Activated T-cell treated with anti-CD3 and anti-CD28 coated beads, Interleukin-2, amount 50 U/mL, for 72 hours (primary cell): Measurements from ENCODE around the gene GPS1. TPM values are rescaled to one million over a fixed set of nuclear protein-coding genes. Genes with fewer than 3 reads are reported as not detected.

Experiments used
- ATAC-seq, 2 donors: fragments of 150-1000 bp; cut with Tn5 transposase; replicated peaks in 1 of 2; 2 replicates each; pipeline ENCODE4 v1.10.0; 2021; ENCODE audit warnings: moderate library complexity in 2 of 2, mild to moderate bottlenecking in 1 of 2
- DNase-seq, 2 donors: peaks; one replicate each; pipeline ENCODE4 v3.0.0; 2021 to 2022; ENCODE audit warnings: mixed read lengths in 1 of 2
- H3K27ac Mint-ChIP-seq: one replicate; pipeline ENCODE4 v1.8.0; 2022; ENCODE audit warnings: mild to moderate bottlenecking, moderate library complexity, mixed read lengths
- H3K27me3 Mint-ChIP-seq: one replicate; pipeline ENCODE4 v1.8.0; 2022; ENCODE audit warnings: low read depth, mixed read lengths
- H3K36me3 Mint-ChIP-seq, 2 donors: one replicate each; pipeline ENCODE4 v1.8.0; 2022; ENCODE audit warnings: mixed read lengths in 2 of 2, mild to moderate bottlenecking in 1 of 2; ENCODE audit not compliant: insufficient read depth in 2 of 2
- H3K4me1 Mint-ChIP-seq: one replicate; pipeline ENCODE4 v1.8.0; 2022; ENCODE audit warnings: low read depth, mixed read lengths
- H3K4me3 Mint-ChIP-seq, 2 donors: one replicate each; pipeline ENCODE4 v1.8.0; 2022; ENCODE audit warnings: mild to moderate bottlenecking in 2 of 2, mixed read lengths in 2 of 2, moderate library complexity in 2 of 2
- H3K9me3 Mint-ChIP-seq, 2 donors: one replicate each; pipeline ENCODE4 v1.8.0; 2022; ENCODE audit warnings: mixed read lengths in 2 of 2
- total RNA-seq, 2 donors: library from RNA; stranded (reverse); gene quantifications; one replicate each; pipeline ENCODE4 v1.2.3, GENCODE V29; 2022

Gene GPS1
- total RNA-seq, 2 donors from 2014 or later = 55.1 to 73.5 TPM

DNA sequence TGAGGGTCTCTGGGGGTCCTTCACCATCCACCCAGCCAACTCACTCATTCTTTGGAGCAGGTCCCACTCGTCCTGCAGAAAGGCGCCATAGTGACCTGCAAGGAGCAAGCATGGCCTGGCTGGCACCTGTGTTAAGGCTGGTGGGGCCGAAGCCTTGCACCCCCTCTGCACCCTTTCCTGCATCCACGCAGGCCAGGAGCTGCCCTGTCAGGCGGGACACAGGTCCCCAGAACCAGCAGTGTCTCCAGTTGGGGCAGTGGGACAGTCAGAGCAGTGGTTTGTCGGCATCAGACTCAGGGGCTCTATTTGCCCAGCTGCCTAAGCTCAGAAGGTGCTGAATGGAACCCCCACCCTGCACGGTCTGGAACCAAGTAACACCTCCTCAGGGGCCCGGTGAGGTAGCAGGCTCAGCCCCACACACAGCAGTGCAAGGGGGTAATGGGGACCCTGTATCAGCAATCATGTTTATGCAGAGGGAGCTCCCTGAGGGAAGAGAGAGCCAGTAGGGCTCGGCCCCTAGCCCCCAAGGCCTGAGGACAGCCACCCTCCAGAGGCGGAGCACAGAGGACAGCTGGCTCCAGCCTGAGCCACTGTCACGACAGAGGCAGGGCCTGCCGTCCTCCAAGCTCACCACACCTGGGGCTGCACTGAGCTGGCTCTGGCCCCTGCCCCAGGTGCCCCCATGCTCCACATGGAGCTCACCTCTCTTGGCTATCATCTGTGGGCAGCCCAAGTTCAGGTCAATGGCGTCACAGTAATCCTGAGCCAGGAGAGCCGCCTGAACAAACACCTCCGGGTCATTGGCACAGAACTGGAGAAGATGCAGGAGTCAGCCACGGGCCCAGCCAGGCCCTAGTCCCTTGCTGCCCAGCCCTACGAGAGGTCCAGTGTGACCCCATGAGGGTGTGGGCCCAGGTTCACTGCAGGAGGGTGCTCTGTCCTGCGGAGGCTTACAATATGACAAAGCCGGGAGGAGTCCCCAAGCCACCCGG is 12.0 kb downstream of the GPS1 start:
- H3K4me1 Mint-ChIP-seq = peaks cover 21% of the 10 kb centered on the region
- H3K4me3 Mint-ChIP-seq = peak overlapping the region; percentile 71 to 74
- DNase-seq = no peak
- ATAC-seq = no peak
- peaks cover 0 to 4% of the 10 kb centered on the region in 2 donors for H3K36me3 Mint-ChIP-seq
- no peaks in the 10 kb centered on the region for H3K27me3 Mint-ChIP-seq
- no peaks in the 10 kb centered on the region for H3K9me3 Mint-ChIP-seq
- H3K27ac Mint-ChIP-seq = no peak overlapping the region

DNA sequence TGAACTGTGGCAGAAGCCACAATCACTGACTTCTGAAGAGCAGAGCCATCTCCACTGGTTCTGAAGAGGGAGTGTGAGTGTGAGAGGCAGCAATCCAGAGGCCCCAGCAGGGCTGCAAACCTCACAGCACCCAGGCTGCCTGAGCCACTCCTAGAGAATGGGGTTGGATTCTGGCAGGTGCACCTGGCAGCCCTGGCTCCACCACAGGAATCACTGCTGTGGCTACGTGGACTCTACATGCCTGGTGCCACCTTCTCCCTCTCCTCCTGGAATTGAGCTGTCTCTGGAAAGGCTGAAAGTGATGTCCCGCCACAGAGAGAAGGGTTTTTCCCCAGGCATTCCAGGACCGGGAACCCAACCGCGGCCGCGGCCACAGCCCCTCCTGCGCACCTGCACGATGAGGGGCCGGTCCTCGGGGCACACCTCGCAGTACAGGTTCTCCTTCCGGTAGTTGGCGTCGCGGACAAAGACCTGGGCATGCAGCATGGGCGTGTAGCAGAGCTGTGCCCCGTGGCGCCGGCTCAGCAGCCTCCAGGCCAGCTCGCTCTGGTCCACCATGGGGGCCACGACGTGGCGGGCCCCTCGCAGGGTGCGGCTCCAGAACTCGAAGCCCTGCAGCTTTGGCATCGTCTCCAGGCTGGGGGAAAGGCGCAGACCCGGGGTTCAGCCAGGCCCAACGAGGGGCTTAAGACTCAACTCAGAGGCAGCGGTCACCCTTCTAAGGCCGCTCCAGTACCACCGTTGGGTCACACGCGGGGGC is 12.9 kb downstream of the GPS1 start:
- H3K9me3 Mint-ChIP-seq = no peaks in the 10 kb centered on the region
- peaks cover 21% of the 10 kb centered on the region for H3K4me1 Mint-ChIP-seq
- H3K36me3 Mint-ChIP-seq = peaks cover 0 to 4% of the 10 kb centered on the region in 2 donors
- DNase-seq (no peak), ATAC-seq (no peak)
- H3K4me3 Mint-ChIP-seq = peak overlapping the region; percentile 71 to 74
- H3K27me3 Mint-ChIP-seq = no peaks in the 10 kb centered on the region
- H3K27ac Mint-ChIP-seq = peak overlapping the region; percentile 68

DNA sequence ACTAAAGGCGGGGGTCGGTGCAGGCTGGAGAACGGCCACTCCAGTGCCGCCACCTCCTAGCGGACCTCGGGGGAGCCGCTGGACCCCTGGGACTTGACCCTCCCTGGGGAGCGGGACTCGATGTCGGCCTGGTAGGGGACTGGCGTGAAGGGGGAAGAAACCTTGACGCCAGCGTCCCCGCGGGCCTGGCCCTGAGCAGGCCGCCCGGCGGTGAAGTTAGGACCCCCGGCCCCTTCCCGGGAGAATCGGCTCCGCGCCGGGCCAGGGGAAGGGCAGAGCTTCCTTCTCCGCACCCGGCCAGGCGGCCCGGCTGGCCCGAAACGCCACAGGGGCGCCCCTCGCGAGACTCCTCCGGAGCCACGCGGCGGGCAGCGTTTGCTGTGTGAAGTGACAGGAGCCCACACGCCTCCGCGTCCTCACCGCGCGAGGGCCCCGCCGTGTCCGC is 13.5 kb downstream of the GPS1 start:
- H3K27ac Mint-ChIP-seq = no peak overlapping the region

DNA sequence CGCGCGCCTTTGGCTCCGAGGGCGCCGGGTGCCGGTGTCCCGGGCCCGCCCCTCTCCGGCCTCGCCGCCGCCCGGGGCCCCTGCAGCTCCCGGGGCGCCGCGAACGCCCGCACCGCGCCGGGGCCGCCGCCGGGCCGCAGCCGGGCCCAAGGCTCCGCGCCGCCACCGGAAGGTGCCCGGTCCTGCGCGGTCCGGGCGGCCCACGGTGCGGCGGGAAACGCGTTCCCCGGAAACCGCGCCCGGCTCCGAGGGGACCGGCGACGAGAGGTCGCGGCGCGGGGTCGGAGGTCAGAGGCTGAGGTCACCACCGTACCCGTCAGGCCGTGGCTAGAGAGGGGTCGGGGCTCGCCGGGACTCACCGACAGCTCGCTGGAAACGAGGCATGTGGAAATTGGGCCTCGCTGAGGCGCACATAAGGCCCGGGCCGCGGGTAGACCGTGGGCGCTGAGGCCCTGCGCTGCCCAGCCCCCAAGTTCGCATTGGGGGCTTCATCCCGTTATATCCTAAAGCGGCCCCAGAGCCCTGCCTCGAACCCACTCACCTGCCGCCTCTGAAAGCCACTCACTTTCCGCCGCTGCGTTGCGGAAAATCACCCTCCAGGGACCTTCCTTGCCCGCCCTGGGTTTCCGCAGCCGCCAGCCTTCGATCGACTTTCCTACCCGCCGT is 14.1 kb downstream of the GPS1 start, which contains the start of gene DUS1L:
Gene DUS1L, minus strand, starts transcription at position 167 of the 666 bp plus-strand sequence. CDS start 745 bp downstream, outside the sequence.
- ATAC-seq = peak; percentile 91 to 92
- Mint-ChIP-seq H3K27ac (peak within 1 kb of the TSS; percentile 96), H3K4me3 (peak within 1 kb of the TSS; percentile 88 to 97), H3K36me3 (peaks cover 0 to 2% of the 10 kb centered on the region in 2 donors), H3K4me1 (peaks cover 21% of the 10 kb centered on the region), H3K27me3 (no peaks in the 10 kb centered on the region), H3K9me3 (no peaks in the 10 kb centered on the region)
- peak; percentile 75 to 88 for DNase-seq

More for the DNA sequence above, 13.5 kb downstream of the GPS1 start:
- Mint-ChIP-seq H3K9me3 (no peaks in the 10 kb centered on the region), H3K4me3 (peak overlapping the region; percentile 71 to 74), H3K36me3 (peaks cover 0 to 2% of the 10 kb centered on the region in 2 donors), H3K4me1 (peaks cover 21% of the 10 kb centered on the region), H3K27me3 (no peaks in the 10 kb centered on the region)
- ATAC-seq = peak; percentile 69 to 71
- DNase-seq = peak in 1 of 2 donors; percentile 56

DNA sequence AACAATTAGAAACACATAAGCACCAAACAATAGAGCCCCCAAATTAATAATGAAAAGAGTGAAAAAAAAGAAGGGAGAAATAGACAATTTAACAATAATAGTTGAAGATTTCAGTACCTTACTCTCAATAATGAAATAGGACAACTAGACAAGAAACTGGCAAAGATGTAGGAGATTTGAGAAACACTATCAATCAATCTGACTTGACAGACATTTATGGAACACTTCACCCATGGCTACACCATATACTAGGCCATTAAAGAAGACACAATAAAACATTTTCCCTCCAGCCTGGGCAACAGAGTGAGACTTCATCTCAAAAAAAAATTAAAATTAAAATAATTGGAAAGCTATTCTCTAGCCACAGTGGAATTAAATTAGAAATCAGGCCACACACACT is 18.9 kb downstream of the GPS1 start:
- Mint-ChIP-seq H3K27ac (no peak overlapping the region), H3K4me3 (no peak overlapping the region), H3K27me3 (no peaks in the 10 kb centered on the region), H3K36me3 (no peaks in the 10 kb centered on the region), H3K9me3 (no peaks in the 10 kb centered on the region), H3K4me1 (peaks cover 14% of the 10 kb centered on the region)
- ATAC-seq = no peak
- DNase-seq = no peak

DNA sequence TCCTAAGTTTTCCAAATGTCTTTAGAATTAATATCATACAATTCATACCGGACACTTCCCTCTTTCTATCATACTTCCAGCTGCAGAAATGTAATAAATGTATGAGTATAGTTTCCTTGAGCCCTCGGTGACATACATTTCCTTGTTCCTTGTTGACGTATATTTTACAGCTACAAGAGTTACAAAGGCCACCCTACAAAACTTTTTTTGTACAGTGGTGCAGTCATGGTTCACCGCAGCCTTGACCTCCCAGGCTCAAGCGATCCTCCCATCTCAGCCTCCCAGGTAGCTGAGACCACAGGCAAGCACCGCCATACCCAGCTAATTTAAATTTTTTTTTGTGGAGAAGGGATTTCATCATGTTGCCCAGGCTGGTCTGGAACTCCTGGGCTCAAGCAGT is 21.1 kb downstream of the GPS1 start:
- Mint-ChIP-seq H3K27me3 (no peaks in the 10 kb centered on the region), H3K4me3 (no peak overlapping the region), H3K4me1 (no peaks in the 10 kb centered on the region), H3K36me3 (no peaks in the 10 kb centered on the region), H3K27ac (no peak overlapping the region), H3K9me3 (no peaks in the 10 kb centered on the region)
- no peak for ATAC-seq
- no peak for DNase-seq

DNA sequence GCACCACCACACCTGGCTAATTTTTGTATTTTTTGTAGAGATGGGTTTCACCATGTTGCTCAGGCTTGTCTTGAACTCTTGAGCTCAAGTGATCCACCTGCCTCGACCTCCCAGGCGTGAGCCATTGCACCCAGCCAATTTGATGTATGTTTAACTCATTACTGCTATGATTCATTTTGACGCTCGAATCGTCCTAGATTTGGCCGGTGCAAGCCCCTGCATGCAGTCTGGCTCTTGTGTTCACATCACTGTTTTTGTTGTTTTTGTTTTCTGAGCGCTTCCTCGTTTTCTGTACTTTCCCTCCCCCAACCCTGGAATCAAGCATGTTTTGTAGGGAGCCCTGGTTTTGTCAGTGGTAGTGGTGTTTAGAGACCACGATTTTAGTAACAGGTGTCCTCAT is 21.7 kb downstream of the GPS1 start:
- no peaks in the 10 kb centered on the region for H3K9me3 Mint-ChIP-seq
- H3K4me1 Mint-ChIP-seq = no peaks in the 10 kb centered on the region
- no peaks in the 10 kb centered on the region for H3K36me3 Mint-ChIP-seq
- H3K4me3 Mint-ChIP-seq = no peak overlapping the region
- no peak for DNase-seq
- no peak overlapping the region for H3K27ac Mint-ChIP-seq
- no peaks in the 10 kb centered on the region for H3K27me3 Mint-ChIP-seq
- no peak for ATAC-seq

DNA sequence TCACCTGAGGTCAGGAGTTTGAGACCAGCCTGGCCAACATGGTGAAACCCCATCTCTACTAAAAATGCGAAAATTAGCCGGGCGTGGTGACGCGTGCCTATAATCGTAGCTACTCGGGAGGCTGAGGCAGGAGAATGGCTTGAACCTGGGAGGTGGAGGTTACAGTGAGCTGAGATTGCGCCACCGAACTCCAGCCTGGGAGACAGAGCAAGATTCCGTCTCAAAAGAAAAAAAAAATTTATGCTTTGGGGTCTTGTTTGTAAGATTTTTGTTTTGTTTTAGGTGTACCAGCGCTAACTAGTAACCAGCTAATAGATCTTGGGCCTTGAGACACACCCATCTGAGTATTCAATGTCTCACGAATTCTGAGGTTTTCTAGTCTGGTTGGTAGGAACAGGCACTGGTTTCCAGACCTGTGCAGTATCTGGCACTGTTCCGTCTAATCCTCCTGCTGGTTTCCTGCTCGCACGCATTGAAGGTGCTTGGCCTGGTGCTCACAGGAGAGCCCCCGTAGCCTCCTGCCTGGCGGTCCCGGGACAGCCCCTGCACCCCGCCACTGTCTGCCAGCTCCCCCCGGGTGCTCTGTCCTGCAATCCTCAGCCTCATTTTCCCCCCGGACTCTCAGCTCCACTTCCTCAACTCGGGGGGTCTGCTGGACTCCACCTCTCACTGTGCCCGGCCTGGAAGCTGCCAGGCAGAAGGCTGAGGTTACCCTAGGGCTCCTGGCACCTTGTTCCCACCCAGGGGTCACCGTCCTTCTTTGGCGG is 24.5 kb downstream of the GPS1 start:
- Mint-ChIP-seq H3K36me3 (no peaks in the 10 kb centered on the region), H3K9me3 (no peaks in the 10 kb centered on the region), H3K27ac (no peak overlapping the region), H3K4me1 (no peaks in the 10 kb centered on the region), H3K4me3 (no peak overlapping the region), H3K27me3 (no peaks in the 10 kb centered on the region)
- DNase-seq (no peak), ATAC-seq (no peak)

DNA sequence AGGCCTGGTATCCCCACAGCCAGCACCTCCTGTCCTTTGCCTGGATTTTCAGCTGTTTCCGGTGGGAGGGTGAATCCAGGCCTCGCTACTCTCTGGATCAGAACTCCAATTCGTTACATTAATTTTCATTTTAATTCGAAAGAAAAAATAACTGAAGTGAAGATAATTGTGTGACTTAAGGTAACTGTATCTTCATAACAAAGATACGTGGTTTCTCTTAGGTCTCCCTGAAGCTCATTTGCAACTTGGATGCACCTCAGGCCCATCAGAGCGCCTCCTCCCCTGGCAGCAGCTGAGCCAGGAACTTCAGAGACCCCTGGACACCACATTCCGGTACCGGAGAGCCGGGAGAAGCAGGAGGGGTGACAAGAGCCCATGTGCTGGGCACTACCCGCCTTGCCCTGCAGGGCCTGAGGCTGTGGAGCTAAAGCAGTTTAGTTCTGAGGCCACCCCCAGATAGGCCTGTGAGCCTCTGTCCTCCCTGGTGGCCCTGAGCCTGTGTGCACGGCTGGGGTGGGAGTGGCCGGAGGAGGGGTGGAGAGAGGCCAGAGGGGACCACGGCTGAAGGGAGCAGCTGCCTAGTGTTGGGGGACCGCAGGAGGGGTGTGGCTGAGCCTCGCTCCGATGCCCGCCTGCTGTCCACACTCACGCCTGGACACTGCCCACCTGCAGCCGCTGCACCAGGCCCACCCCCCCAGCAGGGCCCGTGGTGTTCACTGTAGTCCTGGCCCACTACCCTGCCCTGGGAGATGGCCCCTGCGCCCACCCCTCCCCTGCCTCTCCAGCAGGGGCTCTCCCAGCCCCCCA is 25.3 kb downstream of the GPS1 start:
- H3K27ac Mint-ChIP-seq = no peak overlapping the region
- DNase-seq (no peak), ATAC-seq (peak in 1 of 2 donors; percentile 13)
- no peaks in the 10 kb centered on the region for H3K4me1 Mint-ChIP-seq
- no peaks in the 10 kb centered on the region for H3K9me3 Mint-ChIP-seq
- H3K36me3 Mint-ChIP-seq = no peaks in the 10 kb centered on the region
- H3K27me3 Mint-ChIP-seq = no peaks in the 10 kb centered on the region
- no peak overlapping the region for H3K4me3 Mint-ChIP-seq

DNA sequence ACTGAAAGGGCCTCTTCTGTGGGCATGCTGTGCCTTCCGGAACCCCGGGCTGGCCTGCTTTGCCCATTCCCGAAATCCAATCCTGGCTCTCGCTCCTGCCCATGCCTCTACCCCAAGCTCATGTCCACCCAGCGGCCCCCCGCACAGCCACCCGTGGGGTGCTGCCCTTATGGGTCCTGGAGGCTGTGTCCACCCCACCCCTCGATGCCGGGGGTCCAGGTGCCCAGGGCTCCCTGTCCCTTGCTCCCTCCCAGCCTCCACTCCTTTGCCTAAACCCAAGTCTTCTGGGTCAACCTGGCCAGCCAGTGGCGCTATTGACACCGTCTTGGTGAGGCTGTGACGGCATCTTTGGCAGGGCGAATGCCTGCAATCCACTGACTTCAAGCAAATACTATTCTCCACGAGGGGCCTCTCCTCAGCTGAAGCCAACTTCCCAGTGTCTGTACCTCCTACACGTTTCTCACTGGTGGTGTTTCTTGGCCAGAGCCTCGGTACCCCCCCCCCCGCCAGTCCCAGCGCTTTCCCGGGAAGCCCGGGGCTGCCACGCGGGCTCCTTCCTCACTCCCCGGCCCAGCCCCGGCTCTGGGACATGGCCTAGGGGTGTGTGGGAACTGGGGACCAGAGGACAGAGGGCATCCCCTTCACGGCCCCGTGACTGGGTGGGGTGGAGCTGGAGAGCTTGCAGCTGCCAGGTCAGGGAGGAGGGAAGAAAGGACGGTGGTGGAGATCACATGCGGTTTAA is 26.1 kb downstream of the GPS1 start:
- no peak overlapping the region for H3K4me3 Mint-ChIP-seq
- no peak for DNase-seq
- no peaks in the 10 kb centered on the region for H3K36me3 Mint-ChIP-seq
- no peaks in the 10 kb centered on the region for H3K27me3 Mint-ChIP-seq
- H3K27ac Mint-ChIP-seq = no peak overlapping the region
- ATAC-seq = peak in 1 of 2 donors; percentile 28
- H3K9me3 Mint-ChIP-seq = no peaks in the 10 kb centered on the region
- no peaks in the 10 kb centered on the region for H3K4me1 Mint-ChIP-seq

DNA sequence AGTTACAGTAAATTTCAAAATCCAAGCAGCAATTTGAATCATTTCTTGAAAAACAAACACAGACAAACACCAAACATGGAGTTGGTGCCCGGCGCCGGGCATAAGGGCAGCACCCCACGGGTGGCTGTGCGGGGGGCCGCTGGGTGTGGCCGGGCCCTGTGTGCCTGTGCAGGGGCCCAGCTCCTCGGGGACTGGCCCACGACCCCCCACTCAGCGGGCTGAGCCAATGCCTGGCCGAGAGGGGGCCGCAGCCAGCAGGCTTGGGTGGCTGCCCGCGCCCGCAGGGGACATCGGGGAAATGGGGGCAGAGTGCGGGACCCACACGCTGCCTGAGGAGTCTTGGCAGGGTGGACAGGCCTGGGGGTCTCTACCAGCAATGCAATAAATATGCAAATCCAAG is 26.7 kb downstream of the GPS1 start:
- peaks cover 0 to 3% of the 10 kb centered on the region in 2 donors for H3K36me3 Mint-ChIP-seq
- no peaks in the 10 kb centered on the region for H3K27me3 Mint-ChIP-seq
- no peak overlapping the region for H3K27ac Mint-ChIP-seq
- DNase-seq (no peak), ATAC-seq (peak in 1 of 2 donors; percentile 12)
- no peaks in the 10 kb centered on the region for H3K9me3 Mint-ChIP-seq
- H3K4me3 Mint-ChIP-seq = no peak overlapping the region
- no peaks in the 10 kb centered on the region for H3K4me1 Mint-ChIP-seq
